ENCODE measurements around the gene LAMTOR5. TPM values are rescaled to one million over a fixed set of nuclear protein-coding genes. Genes with fewer than 3 reads are reported as not detected.
A peak's percentile ranks its signal among the peaks of the same experiment; 100 is the strongest.
"Not testable (repeated sequence)": the region's sequence is repeated elsewhere in the genome, so short reads cannot be mapped to it uniquely, and the experiment has no call there.

Gene LAMTOR5
- total RNA-seq, 1 donor from 2014 or later = 29.5 TPM

- FAIRE-seq (no peak), DNase-seq (ENCODE audit: low read depth) (no peak)
- TF ChIP-seq CTCF (IDR thresholded peaks at IDR 0.05; ENCODE audit: insufficient read depth, low read length, severe bottlenecking) = no peak
- H3K36me3 ChIP-seq (ENCODE audit: control insufficient read depth, insufficient read depth, low read length) = no peaks in the 10 kb centered on the region
- H3K4me3 ChIP-seq (ENCODE audit: low read depth, low read length) = no peak overlapping the region
- no peaks in the 10 kb centered on the region for H3K27me3 ChIP-seq (ENCODE audit: control insufficient read depth, insufficient read depth, low read length)
Measured at GRCh38 chr1:110441888-110442287, 34.4 kb upstream of the LAMTOR5 start.

GRCh38 chr1:110440877-110441276 is 33.4 kb upstream of the LAMTOR5 start:
- FAIRE-seq (no peak), DNase-seq (ENCODE audit: low read depth) (peak; percentile 52)
- no peaks in the 10 kb centered on the region for H3K36me3 ChIP-seq (ENCODE audit: control insufficient read depth, insufficient read depth, low read length)
- H3K27me3 ChIP-seq (ENCODE audit: control insufficient read depth, insufficient read depth, low read length) = no peaks in the 10 kb centered on the region
- no peak for TF ChIP-seq CTCF (IDR thresholded peaks at IDR 0.05; ENCODE audit: insufficient read depth, low read length, severe bottlenecking)
- H3K4me3 ChIP-seq (ENCODE audit: low read depth, low read length) = no peak overlapping the region

- not testable (repeated sequence) for FAIRE-seq; H3K4me3 ChIP-seq (ENCODE audit: low read depth, low read length); H3K36me3 ChIP-seq (ENCODE audit: control insufficient read depth, insufficient read depth, low read length); DNase-seq (ENCODE audit: low read depth); H3K27me3 ChIP-seq (ENCODE audit: control insufficient read depth, insufficient read depth, low read length)
Measured at GRCh38 chr1:110439873-110440272, 32.4 kb upstream of the LAMTOR5 start.

GRCh38 chr1:110438893-110439292 is 31.4 kb upstream of the LAMTOR5 start:
- FAIRE-seq (no peak), DNase-seq (ENCODE audit: low read depth) (no peak)
- no peak for TF ChIP-seq CTCF (IDR thresholded peaks at IDR 0.05; ENCODE audit: insufficient read depth, low read length, severe bottlenecking)
- no peak overlapping the region for H3K4me3 ChIP-seq (ENCODE audit: low read depth, low read length)
- no peaks in the 10 kb centered on the region for H3K27me3 ChIP-seq (ENCODE audit: control insufficient read depth, insufficient read depth, low read length)
- no peaks in the 10 kb centered on the region for H3K36me3 ChIP-seq (ENCODE audit: control insufficient read depth, insufficient read depth, low read length)

- not testable (repeated sequence) for DNase-seq (ENCODE audit: low read depth)
Measured at GRCh38 chr1:110437645-110438299, 30.3 kb upstream of the LAMTOR5 start.

GRCh38 chr1:110436635-110437034 is 29.1 kb upstream of the LAMTOR5 start:
- no peak for TF ChIP-seq CTCF (IDR thresholded peaks at IDR 0.05; ENCODE audit: insufficient read depth, low read length, severe bottlenecking)
- H3K27me3 ChIP-seq (ENCODE audit: control insufficient read depth, insufficient read depth, low read length) = peaks cover 2% of the 10 kb centered on the region
- H3K4me3 ChIP-seq (ENCODE audit: low read depth, low read length) = no peak overlapping the region
- DNase-seq (ENCODE audit: low read depth) (no peak), FAIRE-seq (no peak)
- H3K36me3 ChIP-seq (ENCODE audit: control insufficient read depth, insufficient read depth, low read length) = no peaks in the 10 kb centered on the region

More at GRCh38 chr1:110437645-110438299, 30.3 kb upstream of the LAMTOR5 start:
- not testable (repeated sequence) for H3K36me3 ChIP-seq (ENCODE audit: control insufficient read depth, insufficient read depth, low read length); FAIRE-seq; H3K4me3 ChIP-seq (ENCODE audit: low read depth, low read length); H3K27me3 ChIP-seq (ENCODE audit: control insufficient read depth, insufficient read depth, low read length)

- FAIRE-seq = no peak
- DNase-seq (ENCODE audit: low read depth) = no peak
- no peak overlapping the region for H3K4me3 ChIP-seq (ENCODE audit: low read depth, low read length)
- H3K36me3 ChIP-seq (ENCODE audit: control insufficient read depth, insufficient read depth, low read length) = no peaks in the 10 kb centered on the region
- no peak for TF ChIP-seq CTCF (IDR thresholded peaks at IDR 0.05; ENCODE audit: insufficient read depth, low read length, severe bottlenecking)
- peaks cover 9% of the 10 kb centered on the region for H3K27me3 ChIP-seq (ENCODE audit: control insufficient read depth, insufficient read depth, low read length)
Measured at GRCh38 chr1:110434946-110435345, 27.5 kb upstream of the LAMTOR5 start.
